Measurements from ENCODE around the gene INTS7.
A peak's percentile ranks its signal among the peaks of the same experiment; 100 is the strongest.
"Not testable (repeated sequence)": the region's sequence is repeated elsewhere in the genome, so short reads cannot be mapped to it uniquely, and the experiment has no call there.

INTS7 gene

GRCh38 chr1:212034516-212035122, 738 bp downstream of the INTS7 start:
- no peak for DNase-seq (ENCODE audit: extremely low read depth, low read depth)
- TF ChIP-seq CTCF (IDR thresholded peaks at IDR 0.05; ENCODE audit: low read depth, low read length), result no peak

- TF ChIP-seq CTCF (IDR thresholded peaks at IDR 0.05; ENCODE audit: low read depth, low read length), result no peak
- peak; percentile 65 for DNase-seq (ENCODE audit: extremely low read depth, low read depth)
Measured at GRCh38 chr1:212030936-212031528, 4.3 kb downstream of the INTS7 start.

- not testable (repeated sequence) for DNase-seq (ENCODE audit: extremely low read depth, low read depth)
Measured at GRCh38 chr1:212027727-212028126, 7.6 kb downstream of the INTS7 start.

- no peak for TF ChIP-seq CTCF (IDR thresholded peaks at IDR 0.05; ENCODE audit: low read depth, low read length)
Measured at GRCh38 chr1:212024469-212025149, 10.7 kb downstream of the INTS7 start.

GRCh38 chr1:212022908-212023307, 12.4 kb downstream of the INTS7 start:
- not testable (repeated sequence) for DNase-seq (ENCODE audit: extremely low read depth, low read depth)

More at GRCh38 chr1:212024469-212025149, 10.7 kb downstream of the INTS7 start:
- no peak for DNase-seq (ENCODE audit: extremely low read depth, low read depth)

- no peak for TF ChIP-seq CTCF (IDR thresholded peaks at IDR 0.05; ENCODE audit: low read depth, low read length)
- no peak for DNase-seq (ENCODE audit: extremely low read depth, low read depth)
Measured at GRCh38 chr1:212021563-212021962, 13.8 kb downstream of the INTS7 start.

GRCh38 chr1:212020975-212021374, 14.4 kb downstream of the INTS7 start:
- no peak for DNase-seq (ENCODE audit: extremely low read depth, low read depth)
- TF ChIP-seq CTCF (IDR thresholded peaks at IDR 0.05; ENCODE audit: low read depth, low read length), result no peak

GRCh38 chr1:212013672-212014071, 21.7 kb downstream of the INTS7 start:
- DNase-seq (ENCODE audit: extremely low read depth, low read depth), result no peak
- TF ChIP-seq CTCF (IDR thresholded peaks at IDR 0.05; ENCODE audit: low read depth, low read length), result no peak

All from AG09319 (cell line).